ENCODE measurements around the gene OR13C5.
"Not testable (repeated sequence)": the region's sequence is repeated elsewhere in the genome, so short reads cannot be mapped to it uniquely, and the experiment has no call there.

OR13C5 gene, protein sequence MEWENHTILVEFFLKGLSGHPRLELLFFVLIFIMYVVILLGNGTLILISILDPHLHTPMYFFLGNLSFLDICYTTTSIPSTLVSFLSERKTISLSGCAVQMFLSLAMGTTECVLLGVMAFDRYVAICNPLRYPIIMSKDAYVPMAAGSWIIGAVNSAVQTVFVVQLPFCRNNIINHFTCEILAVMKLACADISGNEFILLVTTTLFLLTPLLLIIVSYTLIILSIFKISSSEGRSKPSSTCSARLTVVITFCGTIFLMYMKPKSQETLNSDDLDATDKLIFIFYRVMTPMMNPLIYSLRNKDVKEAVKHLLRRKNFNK

DNA sequence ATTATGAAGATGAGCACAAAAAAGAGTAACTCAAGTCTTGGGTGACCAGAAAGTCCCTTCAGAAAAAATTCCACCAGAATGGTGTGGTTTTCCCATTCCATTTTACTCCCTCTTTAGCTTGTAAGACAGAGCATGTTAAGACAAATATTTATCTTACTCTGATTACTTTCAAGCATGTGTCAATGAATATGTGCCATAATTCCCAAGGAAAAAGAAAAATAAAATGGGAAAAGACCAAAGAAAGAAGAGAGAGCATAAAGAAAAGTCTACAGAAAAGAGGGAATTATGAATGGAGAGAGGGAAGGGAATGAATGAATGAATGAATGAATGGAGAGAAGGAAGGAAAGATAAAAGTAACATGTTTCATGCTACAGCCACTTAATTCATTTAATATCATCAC lies at the start of gene OR13C5:
Gene OR13C5 (minus strand): TSS at position 101 of the 400 bp plus-strand sequence. CDS start 0 bp downstream, at position 101.
- DNase-seq = not testable (repeated sequence)

- DNase-seq = no peak
These were observed 36.2 kb upstream of the OR13C5 start for GRCh38 chr9:104635456-104635855.

- DNase-seq = no peak
These were observed 34.8 kb upstream of the OR13C5 start for GRCh38 chr9:104633976-104634520.

GRCh38 chr9:104625964-104626363 lies 26.8 kb upstream of the OR13C5 start:
- DNase-seq = not testable (repeated sequence)

- no peak for DNase-seq
These were observed 18.9 kb upstream of the OR13C5 start, which contains the start of gene OR13C9 for GRCh38 chr9:104618104-104618503. Gene OR13C9 (minus strand): TSS chr9:104618204. CDS start chr9:104618204, 0 bp downstream.

DNA sequence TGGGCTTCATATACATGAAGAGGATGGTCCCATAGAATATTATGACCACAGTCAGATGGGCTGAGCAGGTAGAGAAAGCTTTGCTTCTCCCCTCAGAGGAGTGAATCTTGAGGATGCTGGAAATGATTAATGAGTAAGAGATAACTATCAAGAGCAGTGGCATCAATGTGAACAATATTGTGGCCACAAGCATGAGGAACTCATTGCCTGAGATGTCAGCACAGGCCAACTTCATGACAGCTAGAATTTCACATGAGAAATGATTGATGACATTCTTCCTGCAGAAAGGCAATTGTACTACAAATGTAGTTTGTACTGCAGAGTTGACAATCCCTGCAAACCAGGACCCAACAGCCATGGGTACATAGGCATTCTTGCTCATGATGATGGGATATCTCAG lies 18.2 kb upstream of the OR13C5 start:
- DNase-seq = no peak

GRCh38 chr9:104611213-104611612 lies 12.0 kb upstream of the OR13C5 start:
- DNase-seq = no peak

GRCh38 chr9:104608336-104608735 lies 9.1 kb upstream of the OR13C5 start:
- no peak for DNase-seq

- no peak for DNase-seq
These were observed 6.9 kb upstream of the OR13C5 start for GRCh38 chr9:104606152-104606551.

- DNase-seq = not testable (repeated sequence)
These were observed 6.3 kb upstream of the OR13C5 start, which contains the start of gene OR13C2 for GRCh38 chr9:104605527-104605926. Gene OR13C2 (minus strand): TSS chr9:104605627. CDS start chr9:104605627, 0 bp downstream.

GRCh38 chr9:104604801-104605200 lies 5.6 kb upstream of the OR13C5 start:
- DNase-seq = no peak

GRCh38 chr9:104598749-104599148 lies 464 bp downstream of the OR13C5 start:
- not testable (repeated sequence) for DNase-seq

DNA sequence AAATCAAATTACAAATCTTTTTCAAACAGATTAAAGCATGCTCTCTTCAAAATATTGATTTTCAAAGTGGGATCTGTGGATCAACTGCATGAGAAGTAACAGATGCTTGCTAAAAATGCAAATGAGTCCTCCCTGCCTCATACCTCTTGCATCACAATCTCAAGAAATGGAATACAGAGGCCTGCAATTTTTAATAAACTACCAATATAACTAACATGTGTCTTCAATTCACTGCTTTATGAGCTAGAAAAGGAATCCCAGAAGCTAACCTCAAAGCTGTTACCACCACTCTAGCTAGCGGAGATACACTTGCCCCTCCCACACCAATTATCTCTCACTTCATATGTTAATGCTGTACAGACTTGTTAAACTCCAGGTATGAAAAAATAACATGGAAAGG lies 9.6 kb downstream of the OR13C5 start:
- DNase-seq = no peak

DNA sequence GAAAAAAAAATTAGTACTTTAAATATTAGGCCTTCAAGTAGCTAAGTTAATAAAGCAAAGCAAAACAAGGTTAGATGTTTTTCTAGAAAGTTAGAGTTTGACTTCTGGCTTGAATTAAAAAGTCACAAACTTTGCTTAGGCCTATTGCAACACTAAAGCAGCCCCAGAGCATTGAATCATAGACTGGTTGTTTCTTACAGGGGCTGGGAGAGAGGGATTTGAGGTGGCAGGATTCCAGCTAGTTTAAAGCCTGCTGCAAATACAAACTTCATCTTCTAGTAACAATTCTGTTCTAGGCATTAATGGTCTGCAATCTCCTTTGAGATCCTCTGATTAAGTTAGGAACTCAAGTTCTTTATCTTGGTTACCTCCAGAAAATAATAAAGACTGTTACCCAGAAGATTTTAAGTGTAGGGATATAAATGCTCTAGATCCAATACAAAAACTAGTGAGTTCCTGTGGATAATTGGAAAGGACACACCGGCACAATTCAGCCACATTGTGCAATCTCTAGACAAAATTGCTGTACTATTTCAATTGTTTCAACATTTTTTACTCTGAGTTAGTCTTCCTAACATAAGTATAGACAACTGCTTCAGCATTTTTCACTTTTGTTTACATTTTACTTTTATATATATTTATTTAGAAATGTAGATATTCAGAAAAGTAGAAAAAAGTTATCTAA lies 12.6 kb downstream of the OR13C5 start:
- no peak for DNase-seq

DNA sequence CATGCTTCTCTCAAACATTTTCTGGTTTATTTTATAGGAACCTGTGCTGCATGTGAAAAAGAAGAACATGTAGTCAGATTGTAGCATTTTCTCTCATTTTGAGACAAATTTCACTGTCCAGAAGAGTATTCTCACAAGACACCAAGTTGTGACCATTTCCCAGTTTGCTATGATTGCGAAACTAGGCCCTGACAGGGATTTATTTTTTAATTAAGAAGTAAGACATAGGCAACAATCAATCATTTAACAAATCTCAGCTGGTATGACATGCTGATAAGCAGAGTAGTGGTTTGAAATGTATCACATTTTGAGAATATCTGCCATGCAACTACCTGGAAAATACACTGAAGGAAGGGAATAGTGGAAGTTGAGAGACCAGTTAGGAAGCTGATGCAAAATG lies 18.7 kb downstream of the OR13C5 start:
- DNase-seq = no peak

DNA sequence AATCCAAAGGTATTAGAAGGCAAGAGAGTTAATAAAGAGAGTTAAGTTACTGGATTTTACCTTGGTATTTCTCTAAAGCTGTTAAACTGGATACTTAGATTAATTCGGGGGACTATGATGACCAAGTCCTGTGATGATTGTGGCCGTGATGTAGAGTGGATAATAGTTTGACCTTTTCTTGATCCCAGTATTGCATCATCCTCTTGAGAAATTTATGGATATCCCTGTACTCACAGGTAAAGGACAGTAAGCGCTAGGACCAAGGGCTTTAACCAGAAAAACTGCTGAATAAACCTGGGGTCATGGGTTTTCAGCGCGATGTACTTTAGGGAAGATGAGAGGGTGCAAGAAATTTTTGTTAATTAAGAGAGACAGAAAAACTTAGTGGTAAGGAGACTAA lies 21.9 kb downstream of the OR13C5 start:
- no peak for DNase-seq

DNA sequence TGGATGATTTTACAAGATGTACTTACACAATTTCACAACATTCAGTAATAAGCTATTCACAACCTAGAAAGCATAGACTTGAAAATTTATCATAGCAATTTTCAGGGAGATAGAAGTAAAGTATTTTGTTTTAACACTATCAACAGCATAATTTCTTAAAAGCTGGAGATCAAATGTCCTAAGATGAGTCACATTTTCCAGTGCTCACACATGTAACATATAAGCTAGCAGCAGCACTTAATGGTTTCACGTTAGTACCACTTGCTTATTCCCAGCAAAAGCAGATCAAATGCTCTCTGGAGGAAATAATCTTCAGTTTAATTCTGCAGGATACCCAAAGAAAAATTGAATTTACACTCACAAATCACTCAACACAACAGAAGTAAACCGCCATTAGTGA lies 23.8 kb downstream of the OR13C5 start:
- no peak for DNase-seq

DNA sequence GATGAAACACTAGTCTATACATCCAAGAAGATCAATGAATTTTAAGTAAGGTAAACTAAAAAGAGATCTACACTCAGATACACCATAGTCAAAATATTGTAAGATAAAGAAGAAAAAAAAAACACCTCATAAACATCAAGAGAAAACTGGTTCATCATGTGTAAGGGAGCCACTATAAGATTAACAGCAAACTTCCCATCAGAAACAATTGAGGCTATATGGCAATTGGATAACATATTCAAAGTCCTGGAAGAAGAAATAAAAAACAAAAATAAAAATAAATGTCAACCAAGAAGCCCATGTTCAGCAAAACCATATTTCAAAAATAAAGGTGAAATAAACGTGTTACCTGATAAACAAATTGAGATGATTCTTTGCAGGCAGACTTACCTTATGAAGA lies 26.6 kb downstream of the OR13C5 start:
- no peak for DNase-seq

DNA sequence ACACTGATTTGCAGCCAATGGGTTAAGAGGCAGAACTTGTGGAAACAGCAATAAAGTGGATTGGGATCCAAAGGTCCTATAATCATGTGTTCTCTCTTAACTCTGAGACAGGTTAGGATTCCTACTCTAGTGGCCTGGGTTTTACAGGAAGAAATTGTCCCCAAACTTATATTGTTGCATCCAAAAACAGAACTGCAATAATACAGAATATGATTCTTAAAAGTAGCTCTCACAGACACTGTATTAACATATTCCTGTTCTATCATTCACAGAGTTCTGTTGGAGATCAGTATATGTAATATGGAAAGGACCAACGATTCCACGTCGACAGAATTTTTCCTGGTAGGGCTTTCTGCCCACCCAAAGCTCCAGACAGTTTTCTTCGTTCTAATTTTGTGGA lies 30.3 kb downstream of the OR13C5 start, which contains the start of gene OR13C8:
Gene OR13C8 (plus strand): TSS at position 301 of the 400 bp plus-strand sequence. CDS start 0 bp downstream, at position 301.
- DNase-seq = no peak

GRCh38 chr9:104564358-104564757 lies 34.9 kb downstream of the OR13C5 start:
- no peak for DNase-seq

DNA sequence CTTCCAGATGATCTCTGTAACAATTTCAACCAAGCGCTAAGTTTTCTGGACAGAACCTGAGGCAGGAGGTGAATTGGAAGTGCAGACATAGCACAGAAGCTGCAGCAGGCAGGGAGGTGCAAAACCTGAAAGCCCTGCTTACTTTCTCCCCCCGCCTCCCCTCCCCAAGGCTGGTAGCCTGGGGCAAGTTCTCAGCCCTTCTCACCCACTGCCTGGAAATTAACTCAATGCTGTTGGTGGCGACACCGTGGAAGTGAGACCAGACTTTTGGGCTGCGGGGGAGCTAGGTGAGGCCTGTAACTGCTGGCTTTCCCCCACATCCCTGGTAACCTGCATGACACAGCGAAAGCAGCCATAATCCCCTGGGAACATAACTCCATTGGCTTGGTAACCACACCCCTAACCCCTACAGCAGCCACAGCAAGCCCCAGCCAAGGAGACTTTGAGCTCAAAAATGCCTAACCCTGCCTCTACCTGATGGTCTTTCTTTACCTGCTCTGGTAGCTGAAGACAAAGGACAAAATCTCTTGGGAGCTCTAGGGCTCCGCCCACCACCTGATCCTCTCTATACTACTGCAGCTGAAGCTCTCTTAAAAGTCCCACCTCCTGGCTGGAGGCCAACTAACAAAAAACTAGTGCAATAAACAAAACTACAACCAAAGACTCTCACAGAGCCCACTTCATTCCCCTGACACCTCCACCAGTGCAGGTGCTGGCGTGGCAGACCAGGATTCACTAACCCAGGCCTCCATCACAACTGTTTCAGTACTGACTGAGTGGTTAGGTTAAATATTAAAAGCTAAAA lies 42.2 kb downstream of the OR13C5 start:
- no peak for DNase-seq

GRCh38 chr9:104555521-104555920 lies 43.7 kb downstream of the OR13C5 start:
- no peak for DNase-seq

DNA sequence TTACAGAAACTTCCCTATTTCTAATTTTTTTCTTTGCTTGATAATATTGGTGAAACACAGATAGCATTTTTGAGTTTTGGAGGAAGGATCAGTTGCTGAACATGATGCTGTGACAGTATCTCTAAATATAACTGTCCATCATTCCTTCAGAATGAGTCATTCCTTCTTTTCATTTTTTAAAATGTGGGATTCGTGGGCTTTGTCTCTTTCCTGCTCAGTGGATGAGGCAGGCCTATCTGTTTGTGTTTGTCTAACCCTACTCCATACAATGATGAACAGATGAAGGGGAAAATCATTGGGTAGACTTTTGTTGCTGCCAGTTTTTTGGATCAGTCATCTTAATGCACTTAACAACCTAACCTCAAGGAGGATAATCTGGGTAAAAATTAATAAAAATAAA lies 46.0 kb downstream of the OR13C5 start:
- DNase-seq = no peak

Data from CD4-positive, alpha-beta T cell treated with Interleukin-1 beta for 1 hour (primary cell).